Activated CD8-positive, alpha-beta memory T cell treated with anti-CD3 and anti-CD28 coated beads for 4 hours (primary cell): Measurements from ENCODE around the gene WDR26.
"Not testable (repeated sequence)": the region's sequence is repeated elsewhere in the genome, so short reads cannot be mapped to it uniquely, and the experiment has no call there.

Experiments
- DNase-seq, 2 donors: peaks; one replicate each; pipeline ENCODE4 v3.0.0-alpha.2; 2020; ENCODE audit warnings: low read depth in 2 of 2

The WDR26 gene

DNA sequence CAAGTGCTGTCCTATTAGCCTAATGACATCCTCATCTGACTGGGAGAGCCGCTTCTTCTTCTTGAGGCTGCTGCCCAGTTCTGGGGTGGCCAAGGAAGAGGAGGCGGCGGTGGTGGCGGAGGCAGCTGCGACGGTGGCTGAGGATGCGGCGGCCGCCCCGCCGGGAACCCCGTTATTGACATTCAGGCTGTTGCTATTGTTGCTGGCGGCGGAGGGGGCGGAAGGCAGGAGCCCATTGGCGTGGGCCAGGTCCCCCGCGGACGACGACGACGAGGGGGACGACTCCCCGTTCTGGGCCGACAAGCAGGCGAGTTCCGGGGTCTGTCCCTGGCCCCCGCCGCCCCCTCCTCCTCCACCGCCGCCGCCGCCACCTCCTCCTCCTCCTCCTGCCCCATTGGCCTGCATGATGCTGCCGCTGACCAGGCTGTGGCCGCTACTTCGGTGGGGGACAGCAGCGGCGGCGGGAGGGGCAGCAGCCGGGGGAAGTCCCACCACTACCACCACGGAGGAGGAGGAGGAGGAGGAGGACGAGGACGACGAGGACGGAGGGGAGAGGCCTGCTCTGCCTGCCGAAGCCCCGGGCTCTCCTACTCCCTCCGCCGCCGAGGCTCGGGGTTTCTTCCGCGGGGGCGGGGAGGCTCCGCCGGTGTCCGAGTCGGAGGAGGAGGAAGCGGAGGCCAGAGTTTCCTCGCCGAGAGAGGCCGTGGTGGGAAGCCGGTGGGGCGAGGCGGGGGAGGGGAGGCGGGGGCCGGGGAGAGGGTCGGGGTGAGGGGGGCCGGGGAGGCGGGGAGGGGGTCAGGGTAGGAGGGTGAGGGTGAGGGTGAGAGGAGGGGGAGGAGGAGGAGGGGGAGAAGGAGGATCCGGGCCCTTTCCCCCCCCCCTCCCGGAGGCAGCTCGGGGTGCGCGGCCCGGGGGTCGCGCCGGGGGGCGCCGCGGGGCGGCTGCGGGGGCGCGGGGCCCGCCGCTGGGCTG, 610 bp downstream of the WDR26 start:
- no peak for DNase-seq

DNA sequence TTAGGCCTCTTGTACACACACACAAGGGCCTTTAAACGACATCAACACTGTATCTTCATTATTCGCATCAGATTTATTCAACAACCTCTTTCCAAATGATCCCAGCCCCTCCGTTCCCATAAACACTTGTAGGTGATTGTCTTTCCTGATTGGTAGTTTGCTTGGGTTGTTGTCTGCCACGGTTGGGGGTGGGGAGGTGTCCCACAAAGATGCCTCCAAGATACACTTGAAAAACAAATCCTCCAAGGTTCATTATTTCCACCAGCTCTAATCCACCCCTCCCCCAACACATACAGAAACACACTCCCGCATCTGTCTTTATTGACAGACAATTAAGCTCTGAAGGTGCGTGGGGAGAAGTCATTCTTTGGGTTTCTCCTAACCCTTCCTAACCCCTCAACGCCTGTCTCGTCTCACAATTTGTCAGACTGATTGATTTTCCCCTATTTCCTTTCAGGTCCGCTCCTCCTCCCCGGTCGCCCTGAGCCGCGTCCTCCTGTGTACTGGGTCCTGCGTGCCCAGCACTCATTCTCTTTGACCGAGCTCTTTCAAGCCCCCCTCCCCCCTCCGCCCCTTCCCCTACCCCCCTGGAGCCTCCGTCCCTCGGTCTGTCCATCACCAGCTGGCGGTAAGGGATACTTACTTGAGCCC, 1.4 kb downstream of the WDR26 start:
- DNase-seq = no peak

DNA sequence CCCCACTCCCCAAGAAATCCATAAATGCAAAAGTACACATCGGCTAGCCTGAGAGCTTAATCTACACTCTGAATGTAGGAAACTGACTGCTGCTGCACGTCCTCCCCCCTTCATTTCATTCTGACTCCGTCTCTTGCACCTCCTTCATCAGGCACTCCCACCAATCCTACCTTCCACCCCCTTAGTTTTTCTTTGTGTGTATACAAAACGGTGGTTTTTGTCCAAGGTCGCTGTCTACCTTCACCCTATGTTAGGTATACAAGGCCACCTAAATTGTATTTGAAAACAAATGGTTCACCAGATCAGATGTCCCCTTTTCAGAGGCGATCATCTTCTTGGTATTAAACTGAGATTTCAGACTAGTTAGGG, 1.9 kb downstream of the WDR26 start:
- DNase-seq = no peak

DNA sequence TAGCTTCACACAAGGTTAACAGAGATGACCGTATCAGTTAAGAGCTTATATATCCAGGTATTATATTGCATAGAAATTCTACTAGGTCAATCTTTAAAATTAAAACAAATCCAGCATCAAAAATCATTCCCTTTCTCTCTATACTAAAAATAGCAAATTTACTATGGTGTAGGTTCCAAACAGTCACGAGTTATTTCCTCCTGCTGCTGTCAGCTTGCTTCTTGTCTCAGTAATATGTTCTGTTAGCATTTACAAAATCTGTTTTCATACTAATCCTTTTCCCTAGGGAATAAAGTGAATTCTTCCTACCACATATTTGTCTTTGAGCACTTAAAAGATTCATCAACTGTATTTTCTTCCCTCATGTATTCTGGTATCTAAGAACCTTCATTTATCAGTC, 2.5 kb downstream of the WDR26 start:
- DNase-seq = no peak

DNA sequence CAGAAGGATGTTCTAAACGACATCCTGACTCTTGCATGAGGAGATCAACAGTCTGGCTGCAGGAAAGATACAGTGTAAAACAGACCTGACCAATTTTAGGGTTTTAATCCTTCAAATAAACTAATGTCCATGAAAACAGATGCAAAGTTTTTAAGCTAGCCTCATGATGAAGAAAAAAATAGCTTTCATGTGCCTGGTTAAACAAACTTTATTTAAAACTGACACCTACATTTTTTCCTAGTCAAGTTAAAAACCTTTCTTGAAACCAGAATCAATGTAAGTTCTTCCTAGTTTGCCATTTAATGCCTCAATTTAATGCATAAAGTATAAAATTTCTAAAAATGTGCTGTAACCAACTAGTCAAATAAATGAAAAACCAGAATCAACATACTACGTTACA, 2.9 kb downstream of the WDR26 start:
- DNase-seq = no peak

DNA sequence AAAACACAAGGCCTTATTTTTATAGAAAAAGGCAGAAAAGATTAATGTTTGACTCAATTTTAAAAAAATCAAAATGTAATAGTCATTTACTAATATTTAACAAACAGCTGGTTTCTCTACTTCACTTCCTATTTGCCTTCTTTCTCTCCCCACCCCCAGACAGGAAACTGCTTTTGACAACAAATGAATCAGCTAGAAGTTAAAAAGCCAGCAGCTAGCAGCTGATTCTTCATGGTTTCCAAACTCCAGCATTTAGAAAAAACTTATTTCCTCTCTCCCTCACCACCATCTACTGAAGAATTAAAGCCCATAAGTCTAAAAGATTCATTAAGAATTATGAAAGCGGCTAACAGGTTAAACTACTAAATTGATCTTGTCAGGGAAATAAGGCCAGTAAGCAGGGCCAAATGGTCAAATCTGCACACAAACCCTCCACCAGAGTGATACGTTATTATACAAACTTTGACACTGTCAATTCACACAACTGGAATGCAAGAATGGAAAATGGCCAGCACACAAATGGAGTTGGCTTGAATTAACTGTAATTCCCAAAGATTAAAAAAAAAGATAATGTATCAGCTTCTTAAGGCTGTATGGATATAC, 4.0 kb downstream of the WDR26 start:
- DNase-seq = no peak

DNA sequence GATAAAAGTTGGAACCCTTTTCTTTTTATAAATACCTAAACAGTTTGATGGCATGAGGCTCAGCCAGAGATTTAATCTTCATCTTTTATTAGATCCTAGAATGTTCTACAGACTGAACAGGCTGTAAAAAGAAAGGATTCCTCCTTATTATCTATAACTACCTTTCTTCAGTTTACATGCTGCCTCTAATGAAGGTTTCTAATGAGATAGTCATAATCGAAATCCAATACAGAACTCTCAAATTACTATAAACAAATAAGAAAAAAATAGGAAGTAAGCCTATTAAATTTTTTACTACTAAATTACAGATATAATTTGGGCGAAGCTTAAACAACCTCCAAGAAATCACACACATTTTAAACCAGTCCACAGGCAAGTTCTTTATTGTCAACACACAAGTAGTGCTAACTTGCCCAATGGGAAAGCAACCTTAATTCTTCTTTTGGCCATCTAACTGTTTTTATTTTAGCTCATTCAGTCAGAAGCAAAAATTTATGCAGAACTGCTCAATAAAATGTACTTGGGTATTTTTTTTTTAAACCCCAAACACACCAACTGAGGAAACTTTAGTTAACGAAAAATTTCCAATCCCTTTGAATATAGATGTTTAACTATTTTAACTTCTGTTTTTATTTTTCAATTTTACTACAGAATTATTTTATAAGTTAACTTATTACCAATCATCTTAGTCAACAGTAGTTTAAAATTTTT, 4.8 kb downstream of the WDR26 start:
- no peak for DNase-seq

DNA sequence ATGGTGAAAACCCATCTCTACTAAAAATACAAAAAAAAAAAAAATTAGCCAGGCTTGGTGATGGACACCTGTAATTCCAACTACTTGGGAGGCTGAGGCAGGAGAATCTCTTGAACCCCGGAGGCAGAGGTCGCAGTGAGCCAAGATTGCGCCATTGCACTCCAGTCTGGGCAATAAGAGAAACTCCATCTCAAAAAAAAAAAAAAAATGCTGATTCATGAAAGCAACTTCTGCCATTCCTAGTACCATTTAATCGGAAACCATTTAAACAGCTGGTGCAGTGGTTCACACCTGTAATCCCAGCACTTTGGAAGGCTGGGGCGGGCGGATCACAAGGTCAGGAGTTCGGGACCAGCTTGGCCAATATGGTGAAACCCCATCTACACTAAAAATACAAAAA, 5.9 kb downstream of the WDR26 start:
- DNase-seq = not testable (repeated sequence)

DNA sequence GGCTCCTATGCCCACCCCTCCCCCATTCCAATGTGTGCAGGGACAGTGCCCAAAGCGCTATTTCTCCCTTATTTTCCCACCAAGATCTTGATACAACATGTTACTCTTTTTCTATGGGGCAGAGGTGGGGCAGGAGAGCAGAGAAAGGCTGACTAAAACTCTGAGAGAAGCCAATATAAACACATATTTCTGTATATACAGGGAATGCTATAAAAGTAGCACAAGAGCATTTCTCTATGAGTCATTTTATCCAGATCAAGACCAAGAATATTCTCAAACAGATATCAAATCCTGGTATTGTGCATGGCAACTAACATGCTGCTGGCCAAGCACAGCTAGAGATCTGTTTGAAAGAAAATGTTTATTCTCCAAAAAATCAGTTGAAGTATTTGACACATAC, 7.3 kb downstream of the WDR26 start:
- DNase-seq = no peak

DNA sequence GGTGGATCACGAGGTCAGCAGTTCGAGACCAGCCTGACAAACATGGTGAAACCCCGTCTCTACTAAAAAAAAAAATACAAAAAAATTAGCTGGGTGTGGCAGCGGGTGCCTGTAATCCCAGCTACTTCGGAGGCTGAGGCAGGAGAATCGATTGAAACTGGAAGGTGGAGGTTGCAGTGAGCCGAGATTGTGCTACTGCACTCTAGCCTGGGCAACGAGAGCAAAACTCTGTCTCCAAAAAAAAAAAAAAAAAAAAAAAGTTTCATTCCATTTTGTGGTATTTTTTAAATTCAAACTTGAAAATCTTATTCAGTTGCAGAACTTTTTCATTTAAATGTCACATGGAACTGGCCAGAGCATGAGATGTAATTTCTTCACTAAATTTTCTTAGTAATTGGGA, 7.7 kb downstream of the WDR26 start:
- not testable (repeated sequence) for DNase-seq

DNA sequence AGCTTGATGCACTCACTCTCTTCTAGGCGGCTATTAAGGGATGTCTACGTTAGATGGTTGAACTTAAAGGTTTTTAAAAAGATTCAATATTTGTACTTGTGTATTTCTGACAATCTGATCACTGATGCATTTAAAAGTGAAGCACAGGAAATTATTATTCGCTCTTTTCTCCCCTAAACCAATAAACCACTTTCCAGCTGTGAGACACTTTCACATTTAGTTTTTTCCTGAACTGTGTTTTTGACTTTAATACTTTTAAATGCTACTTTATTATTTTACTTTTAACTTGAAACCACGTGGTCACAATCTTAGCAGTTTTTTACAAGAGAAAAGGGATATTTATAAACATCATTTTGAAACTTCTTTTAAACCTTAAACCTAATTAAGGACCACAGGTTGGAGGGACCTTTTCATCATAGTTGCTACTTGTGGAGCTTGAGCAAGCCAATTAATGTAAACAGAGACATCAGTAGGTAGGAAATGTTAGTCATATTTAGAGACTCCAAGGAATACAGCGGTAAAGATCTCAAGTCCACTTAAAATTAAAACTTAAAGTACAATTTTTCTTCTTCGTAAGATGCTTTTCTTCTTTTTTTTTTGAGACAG, 9.2 kb downstream of the WDR26 start:
- no peak for DNase-seq

DNA sequence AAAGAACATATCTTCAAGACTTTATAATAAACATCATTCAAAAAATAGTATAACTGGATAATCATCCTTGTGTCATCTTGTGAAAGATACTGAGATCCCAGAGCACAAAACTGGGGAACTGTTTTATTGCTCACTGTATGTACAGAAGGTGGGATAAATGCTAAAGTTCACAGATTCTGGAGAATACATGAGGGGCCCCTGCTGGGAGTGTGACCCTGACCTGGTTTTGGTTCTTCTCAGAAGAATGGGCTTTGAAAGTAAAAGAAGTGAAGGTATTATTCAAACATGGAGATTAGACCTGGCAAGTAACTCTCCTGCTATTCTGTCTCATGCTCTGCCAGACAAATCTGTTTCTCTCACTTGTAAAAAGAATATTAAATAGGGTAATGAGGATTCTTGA, 14.5 kb downstream of the WDR26 start:
- DNase-seq = no peak

DNA sequence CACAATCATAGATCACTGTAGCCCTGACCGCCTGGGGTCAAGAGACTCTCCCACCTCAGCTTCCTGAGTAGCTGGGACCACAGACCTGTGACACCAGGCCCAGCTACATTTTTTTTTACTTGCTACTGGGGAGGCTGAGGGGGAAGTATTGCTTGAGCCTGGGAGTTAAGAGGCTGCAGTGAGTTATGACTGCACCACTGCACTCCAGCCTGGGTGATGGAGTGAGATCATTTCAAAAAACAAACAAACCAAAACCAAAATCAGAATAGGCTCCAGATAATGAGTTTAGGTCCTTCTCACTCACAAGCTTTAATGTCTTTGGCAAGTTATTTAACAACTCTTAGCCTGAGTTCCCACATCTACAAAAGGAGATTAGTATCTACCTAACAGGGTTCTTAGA, 22.8 kb downstream of the WDR26 start:
- no peak for DNase-seq

DNA sequence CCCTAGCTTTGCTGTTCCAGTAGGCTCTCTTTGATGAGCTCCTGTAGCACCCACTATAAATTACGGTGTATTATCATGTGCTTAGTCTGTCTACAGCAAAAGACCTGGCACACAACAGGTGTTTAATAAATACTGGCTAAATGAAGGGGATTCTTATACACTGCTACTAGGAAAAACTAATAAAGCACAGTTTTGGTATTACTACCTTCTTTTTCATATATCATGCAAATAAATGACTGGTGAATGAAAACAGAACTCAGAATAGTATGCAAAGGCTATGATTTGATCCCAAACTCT, 26.4 kb downstream of the WDR26 start:
- no peak for DNase-seq

DNA sequence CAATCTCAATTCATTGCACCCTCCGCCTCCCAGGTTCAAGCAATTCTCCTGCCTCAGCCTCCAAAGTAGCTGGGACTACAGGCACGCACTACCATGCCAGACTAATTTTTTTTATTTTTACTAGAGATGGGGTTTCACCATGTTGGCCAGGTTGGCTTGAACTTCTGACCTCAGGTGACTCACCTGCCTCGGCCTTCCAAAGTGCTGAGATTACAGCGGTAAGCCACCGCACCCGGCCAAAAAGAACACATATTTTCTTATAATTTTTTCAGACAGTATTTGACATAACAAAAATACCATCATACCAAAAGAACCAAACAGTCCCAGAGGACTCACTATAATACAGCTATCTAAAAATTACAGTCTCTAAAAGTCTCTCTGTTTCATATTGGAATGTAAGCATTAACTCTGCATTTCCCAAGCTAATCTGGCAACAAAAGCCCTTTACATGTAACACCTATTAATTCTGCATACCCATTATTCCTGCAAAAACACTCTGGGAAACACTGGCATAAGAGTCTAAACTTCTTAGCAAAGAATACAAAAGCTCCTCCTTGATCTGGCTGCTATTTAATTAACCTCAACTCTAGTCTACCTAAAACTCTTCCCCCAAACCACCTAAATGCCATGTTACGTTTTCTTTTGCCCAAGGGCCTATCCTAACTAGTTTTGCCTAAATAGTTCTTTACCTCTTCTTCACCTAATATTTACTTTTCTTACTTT, 26.9 kb downstream of the WDR26 start:
- DNase-seq = no peak

DNA sequence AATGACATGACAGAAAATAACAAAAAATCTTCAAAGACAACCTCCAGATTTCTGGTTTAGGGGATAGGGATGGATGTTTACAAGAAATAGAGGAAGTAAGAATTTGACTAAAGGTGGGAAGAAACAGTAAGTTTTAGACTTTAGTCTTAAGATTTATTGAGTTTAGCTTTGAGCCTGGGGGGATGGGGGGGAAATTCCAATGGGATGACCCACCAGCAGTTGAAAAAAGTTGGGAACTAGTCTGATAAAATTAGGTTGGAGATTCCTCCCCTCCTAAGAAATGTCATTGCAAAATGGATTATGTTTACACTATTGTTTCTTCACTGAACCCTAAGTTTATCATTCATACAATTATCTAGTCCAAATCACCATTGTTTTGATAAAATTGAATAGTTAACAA, 28.4 kb downstream of the WDR26 start:
- DNase-seq = no peak

DNA sequence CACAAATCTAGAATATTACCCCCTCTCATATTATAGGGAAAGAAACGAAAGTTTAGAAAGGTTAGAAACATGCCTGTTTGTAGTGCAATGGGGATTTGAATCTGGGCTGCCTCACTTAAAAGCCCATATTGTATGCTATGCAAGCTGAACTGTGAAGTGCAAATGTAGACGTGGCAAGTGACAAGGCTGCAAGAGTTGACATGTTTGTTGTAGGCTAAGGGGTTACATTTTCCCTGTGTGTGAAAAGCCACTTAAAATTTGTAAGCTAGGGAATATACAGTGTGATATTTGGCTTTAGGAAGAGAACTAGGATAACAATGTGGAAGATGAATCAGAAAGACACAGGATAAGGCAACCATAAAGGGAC, 29.0 kb downstream of the WDR26 start:
- no peak for DNase-seq

DNA sequence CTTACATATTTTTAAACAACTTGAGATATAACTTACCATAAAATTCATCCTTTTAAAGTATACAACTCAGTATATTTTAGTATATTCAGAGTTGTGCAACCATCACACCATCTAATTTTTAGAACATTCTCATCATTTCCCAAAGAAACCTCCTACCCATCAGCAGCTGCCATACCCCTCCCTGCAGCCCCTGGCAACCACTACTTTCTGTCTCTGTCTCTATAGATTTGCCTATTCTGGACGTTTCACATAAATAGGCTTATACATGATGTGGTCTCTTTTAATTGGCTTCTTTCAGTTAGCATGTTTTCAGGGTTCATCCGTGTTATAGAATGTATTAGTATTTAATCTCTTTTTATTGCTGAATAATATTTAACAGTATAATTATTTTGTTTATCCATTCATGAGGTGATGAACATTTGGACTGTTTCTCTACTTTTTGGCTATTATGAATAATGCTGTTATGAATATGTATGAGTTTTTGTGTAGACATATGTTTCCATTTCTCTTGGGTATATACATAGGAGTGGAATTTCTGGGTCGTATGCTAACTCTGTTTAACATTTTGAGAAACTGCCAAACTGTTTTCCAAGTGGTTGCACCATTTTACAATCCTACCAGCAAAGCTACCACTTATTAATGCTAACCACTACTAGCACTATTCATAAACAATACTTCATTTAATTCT, 29.5 kb downstream of the WDR26 start:
- DNase-seq = no peak

DNA sequence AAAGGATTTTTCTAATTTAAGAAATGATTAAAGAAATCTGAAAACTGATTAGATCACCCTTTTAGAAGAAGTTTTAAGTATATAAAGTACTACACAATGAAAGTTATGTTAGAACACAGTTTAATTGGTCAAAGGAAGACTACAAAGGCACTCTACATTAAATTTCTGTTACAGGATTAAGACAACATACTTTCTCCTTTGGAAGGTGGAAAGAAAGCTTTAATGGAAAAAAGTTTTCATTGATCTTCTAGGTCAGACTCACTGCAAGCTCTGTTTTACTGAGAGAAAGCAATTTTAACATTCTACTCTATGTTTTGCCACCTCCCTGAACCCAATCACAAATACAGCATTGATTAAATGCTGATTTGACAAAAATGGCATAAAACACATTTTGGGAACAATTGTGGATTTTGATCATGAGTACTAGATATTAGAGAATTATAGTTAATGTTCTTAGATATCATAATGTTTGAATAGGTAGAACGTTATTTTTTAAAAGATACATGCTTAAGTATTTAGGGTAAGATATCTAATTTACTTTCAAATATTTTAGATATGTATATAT, 32.0 kb downstream of the WDR26 start:
- no peak for DNase-seq

DNA sequence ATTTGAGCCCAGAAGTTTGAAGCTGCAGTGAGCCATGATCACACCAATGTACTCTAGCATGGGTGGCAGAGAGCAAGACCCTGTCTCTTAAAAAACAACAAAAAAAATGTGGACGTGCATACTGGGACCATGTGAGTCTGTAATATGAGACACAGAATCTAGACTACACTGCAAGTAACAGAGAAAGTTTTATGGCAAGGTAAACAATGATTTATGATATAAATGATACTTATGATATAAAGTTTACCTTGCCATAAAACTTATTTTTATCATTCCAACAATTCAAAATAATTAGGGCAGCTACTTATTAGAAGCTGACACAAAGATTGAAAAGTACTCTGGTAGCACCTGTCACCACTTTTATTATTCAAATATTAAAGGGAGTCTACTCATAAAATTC, 34.7 kb downstream of the WDR26 start:
- no peak for DNase-seq

DNA sequence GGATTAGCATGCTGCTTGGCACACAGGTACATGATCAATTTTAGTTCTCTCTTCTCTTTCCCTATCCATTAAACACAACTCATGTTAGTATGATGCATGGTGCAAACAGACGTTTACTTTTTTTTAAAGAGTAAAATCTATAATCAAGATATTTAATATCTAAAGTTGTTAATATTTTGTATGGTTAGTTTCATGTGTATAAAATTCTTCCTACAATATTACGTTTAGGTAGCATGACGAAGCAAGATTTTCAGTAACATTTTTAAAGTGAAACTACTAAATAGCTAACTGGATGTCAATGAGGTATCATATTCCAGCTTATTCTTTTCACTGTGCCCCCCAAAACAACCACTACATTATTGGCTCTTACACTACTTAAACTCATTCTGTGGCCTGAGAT, 41.3 kb downstream of the WDR26 start:
- no peak for DNase-seq
